ENCODE data around the gene MORN5.

DNA sequence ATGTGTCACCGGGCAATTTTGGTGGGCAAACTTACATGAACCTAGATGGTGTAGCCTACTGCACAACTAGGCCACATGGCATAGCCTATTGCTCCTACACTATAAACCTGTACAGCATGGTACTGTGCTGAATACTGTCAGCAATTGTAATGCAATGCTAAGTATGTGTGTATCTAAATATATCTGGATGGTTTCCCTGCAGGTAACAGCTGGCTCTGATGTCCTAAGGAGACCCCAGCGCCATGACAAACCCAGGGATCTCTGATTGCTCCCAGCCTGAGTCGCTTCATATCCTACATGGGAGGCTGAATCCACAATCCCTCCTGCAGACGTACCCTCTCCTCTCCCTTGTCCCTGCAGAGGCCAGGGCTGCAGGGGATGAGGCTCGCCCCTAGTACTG, 40.0 kb upstream of the MORN5 start:
- TF ChIP-seq, protein P1, sequence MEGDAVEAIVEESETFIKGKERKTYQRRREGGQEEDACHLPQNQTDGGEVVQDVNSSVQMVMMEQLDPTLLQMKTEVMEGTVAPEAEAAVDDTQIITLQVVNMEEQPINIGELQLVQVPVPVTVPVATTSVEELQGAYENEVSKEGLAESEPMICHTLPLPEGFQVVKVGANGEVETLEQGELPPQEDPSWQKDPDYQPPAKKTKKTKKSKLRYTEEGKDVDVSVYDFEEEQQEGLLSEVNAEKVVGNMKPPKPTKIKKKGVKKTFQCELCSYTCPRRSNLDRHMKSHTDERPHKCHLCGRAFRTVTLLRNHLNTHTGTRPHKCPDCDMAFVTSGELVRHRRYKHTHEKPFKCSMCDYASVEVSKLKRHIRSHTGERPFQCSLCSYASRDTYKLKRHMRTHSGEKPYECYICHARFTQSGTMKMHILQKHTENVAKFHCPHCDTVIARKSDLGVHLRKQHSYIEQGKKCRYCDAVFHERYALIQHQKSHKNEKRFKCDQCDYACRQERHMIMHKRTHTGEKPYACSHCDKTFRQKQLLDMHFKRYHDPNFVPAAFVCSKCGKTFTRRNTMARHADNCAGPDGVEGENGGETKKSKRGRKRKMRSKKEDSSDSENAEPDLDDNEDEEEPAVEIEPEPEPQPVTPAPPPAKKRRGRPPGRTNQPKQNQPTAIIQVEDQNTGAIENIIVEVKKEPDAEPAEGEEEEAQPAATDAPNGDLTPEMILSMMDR (IDR thresholded peaks at IDR 0.05 in 2 of 3, conservative IDR thresholded peaks at IDR 0.05 in 1 of 3; ENCODE audit: control insufficient read depth in 2 of 3, extremely low read depth in 1 of 3, insufficient read depth in 1 of 3, low read depth in 3 of 3, low read length in 3 of 3), result no peak
- TF ChIP-seq CHD2 (IDR thresholded peaks at IDR 0.05; ENCODE audit: borderline replicate concordance, low read depth, low read length) (no peak), JUND (IDR thresholded peaks at IDR 0.05; ENCODE audit: low read depth, low read length) (no peak), RB1 (IDR thresholded peaks at IDR 0.05; ENCODE audit: borderline replicate concordance) (no peak), SIN3A (IDR thresholded peaks at IDR 0.05; ENCODE audit: low read depth, low read length) (no peak), POLR2AphosphoS5 (IDR thresholded peaks at IDR 0.05; ENCODE audit: low read length) (no peak), MXI1 (IDR thresholded peaks at IDR 0.05; ENCODE audit: low read depth, low read length) (no peak), NR2C1 (IDR thresholded peaks at IDR 0.05) (no peak), SP1 (IDR thresholded peaks at IDR 0.05; ENCODE audit: low read depth, low read length) (no peak), EZH2 (IDR thresholded peaks at IDR 0.05; ENCODE audit: borderline replicate concordance, control insufficient read depth, low read depth, low read length) (no peak), NRF1 (conservative IDR thresholded peaks at IDR 0.05; ENCODE audit: low read depth, low read length) (no peak), SRF (IDR thresholded peaks at IDR 0.05; ENCODE audit: low read depth in 2 of 2, low read length in 2 of 2) (no peak), HCFC1 (IDR thresholded peaks at IDR 0.05; ENCODE audit: low read length) (no peak)
- TF ChIP-seq, protein P2, sequence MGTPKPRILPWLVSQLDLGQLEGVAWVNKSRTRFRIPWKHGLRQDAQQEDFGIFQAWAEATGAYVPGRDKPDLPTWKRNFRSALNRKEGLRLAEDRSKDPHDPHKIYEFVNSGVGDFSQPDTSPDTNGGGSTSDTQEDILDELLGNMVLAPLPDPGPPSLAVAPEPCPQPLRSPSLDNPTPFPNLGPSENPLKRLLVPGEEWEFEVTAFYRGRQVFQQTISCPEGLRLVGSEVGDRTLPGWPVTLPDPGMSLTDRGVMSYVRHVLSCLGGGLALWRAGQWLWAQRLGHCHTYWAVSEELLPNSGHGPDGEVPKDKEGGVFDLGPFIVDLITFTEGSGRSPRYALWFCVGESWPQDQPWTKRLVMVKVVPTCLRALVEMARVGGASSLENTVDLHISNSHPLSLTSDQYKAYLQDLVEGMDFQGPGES (IDR thresholded peaks at IDR 0.05), result no peak

Measured in GM12878 (cell line).